ENCODE measurements around the gene CDX2. TPM values are rescaled to one million over a fixed set of nuclear protein-coding genes. Genes with fewer than 3 reads are reported as not detected.
"Not testable (repeated sequence)": the region's sequence is repeated elsewhere in the genome, so short reads cannot be mapped to it uniquely, and the experiment has no call there.

Gene CDX2
- total RNA-seq, 1 donor from 2014 or later = not detected

DNA sequence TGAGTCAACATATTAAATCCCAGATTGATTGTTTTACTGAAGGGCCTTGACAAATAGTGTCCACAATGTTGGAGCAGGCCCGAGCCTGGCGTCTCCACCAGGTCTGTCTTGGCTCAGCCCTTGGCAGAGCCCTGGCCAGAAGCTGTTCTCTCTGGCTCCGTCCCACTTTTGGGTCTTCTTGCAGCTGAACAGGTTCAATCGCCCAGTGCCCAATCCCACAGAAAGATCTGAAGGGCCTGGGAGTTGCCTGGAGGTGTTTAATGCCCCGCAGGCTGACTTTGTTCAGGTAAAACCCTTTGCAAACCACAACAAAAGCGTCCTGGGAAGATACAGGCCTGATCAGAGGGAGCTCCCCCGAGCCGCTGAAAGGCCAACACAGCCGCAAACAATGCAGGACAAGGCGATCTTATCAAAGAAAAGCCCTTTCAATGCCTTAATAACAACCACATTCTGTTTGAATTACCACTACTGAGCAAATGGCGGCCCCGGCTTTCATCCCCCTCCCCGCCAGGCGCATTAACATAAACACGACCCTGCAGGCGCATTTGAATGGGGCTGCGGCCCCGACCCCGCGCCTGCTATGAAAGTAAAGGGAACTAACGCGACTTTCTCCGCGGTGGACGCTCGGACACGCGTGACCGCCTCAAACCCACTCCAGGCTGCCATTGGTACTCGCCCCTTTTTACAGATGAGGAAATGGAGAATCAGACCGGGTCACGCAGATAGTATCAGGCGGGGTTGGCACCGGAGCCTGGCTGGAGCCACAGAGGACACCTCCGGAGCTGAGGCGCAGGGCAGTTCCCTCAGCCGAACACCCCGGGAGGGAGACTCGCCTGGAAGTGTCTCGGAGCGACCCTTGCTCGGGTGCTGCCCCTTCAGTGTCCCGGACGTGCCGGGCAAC is 3.1 kb downstream of the CDX2 start:
- intact Hi-C loops (cut with micrococcal nuclease) = no loop called here

DNA sequence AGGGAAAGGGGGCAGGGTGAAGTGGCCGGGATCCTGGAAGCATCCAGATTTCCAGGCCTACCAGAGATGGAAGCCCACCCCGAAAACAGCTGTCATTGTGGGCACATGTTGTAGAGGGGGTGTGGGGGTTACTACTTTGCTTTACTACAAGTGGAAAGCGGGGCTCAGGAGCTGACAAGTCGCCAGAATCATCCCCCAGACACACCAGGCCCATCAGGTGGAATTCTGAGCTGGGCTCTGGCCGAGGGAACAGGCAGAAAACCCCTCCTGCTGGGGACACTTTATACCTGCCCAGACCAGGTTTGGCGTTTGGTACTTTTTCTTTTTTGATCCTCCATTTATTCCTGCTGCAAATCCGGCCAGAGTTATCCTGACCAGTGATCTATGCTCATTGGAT is 3.8 kb downstream of the CDX2 start:
- intact Hi-C loops (cut with micrococcal nuclease) = no loop called here

DNA sequence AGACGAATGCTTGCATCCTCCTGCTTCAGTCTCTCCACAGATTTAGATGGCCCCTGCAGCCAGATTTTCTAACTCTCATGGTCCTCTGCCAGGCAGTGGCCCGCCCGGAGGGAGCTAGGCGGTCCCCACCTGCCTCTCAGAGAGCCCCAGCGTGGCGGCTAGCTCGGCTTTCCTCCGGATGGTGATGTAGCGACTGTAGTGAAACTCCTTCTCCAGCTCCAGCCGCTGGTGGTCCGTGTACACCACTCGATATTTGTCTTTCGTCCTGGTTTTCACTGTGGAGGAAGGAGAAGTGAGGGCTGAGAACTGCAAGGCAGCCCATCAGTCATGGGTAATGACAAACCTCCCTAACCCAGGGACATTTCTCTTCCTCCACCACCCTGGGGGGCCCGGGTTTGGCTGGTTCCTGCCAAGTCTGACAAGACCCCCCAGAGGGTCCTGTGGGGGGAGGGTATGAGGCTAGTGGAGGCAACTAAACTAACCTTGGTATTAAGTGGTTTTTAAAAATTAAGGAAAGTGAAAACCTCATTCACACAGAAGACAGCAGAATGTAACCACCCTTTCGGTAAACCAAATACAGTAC is 4.3 kb downstream of the CDX2 start:
- intact Hi-C loops (cut with micrococcal nuclease) = no loop called here

DNA sequence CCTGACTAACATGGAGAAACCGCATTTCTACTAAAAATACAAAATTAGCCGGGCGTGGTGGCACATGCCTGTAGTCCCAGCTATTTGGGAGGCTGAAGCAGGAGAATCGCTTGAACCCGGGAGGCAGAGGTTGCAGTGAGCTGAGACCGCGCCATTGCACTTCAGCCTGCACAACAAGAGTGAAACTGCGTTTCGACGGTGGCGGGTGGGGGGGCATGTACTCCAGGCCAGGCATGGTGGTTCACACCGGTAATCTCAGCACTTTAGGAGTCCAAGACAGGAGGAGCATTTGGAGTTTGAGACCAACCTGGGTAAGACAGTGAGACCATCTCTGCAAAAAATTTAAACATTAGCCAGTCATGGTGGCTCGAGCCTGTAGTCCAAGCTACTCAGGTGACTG is 4.9 kb downstream of the CDX2 start:
- intact Hi-C loops (cut with micrococcal nuclease) = not testable (repeated sequence)

DNA sequence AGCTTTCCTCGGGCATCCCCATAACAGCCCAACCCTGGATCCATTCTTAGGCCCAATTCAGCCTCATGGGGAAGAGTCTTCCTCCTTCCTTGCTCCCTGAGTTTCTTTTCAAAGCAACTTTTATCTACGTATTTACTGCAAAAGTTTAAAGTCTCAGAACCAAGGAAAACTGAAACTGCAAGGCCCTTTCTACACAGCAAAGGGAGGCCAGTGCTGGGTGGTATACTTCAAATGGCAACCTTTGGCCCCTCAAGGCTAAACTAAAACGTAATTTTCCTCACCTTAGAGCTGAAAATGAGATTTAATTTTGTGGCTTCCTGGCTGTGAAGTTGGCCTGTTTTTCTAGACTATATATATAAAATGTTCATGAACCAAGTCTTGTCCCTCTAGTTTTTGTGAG is 5.6 kb downstream of the CDX2 start:
- intact Hi-C loops (cut with micrococcal nuclease) = no loop called here

DNA sequence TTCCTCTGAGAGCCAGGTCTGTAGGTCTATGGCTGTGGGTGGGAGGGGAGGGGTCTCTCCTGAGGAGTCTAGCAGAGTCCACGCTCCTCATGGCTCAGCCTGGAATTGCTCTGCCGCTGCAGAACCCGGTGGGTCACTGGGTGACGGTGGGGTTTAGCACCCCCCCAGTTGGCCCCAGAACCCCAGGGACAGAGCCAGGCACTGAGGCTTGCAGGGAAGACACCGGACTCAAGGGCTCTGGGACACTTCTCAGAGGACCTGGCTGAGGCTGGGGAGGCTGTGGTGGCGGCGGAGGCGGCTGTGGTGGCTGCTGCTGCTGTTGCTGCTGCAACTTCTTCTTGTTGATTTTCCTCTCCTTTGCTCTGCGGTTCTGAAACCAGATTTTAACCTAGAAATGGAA is 6.1 kb downstream of the CDX2 start:
- intact Hi-C loops (cut with micrococcal nuclease) = no loop called here

DNA sequence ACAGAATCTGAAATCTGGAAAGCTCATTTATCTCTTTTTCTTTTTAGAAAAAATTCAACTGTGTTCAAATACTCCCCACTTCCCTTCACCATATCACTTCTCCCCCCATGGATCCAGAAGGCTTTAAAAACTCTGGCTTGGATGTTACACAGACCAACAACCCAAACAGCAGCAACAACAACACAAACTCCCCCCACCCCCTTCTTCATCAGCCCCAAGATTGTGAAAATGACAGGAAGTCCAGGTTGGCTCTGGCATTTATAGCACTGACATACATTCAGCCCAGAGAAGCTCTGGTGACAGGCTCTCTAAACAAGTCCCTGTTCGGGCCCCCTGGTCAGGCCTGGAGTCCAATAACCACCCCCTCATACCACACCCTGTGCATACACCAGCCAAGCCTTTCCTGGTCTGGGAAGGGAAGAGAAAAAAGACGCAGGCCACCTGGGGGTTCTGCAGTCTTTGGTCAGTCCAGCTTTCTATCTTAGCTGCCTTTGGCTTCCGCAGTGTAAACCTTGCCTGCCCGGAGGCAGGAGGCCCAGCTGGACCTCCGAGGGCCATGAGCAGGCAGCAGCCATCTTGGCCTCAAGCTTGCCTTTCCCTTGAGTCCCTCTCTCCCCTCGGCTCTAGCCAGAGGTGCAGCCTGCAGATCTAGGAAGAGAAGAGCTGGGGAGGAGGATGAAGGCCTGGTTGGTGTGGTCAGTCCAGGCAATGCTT is 6.8 kb downstream of the CDX2 start:
- intact Hi-C loops (cut with micrococcal nuclease) = no loop called here

DNA sequence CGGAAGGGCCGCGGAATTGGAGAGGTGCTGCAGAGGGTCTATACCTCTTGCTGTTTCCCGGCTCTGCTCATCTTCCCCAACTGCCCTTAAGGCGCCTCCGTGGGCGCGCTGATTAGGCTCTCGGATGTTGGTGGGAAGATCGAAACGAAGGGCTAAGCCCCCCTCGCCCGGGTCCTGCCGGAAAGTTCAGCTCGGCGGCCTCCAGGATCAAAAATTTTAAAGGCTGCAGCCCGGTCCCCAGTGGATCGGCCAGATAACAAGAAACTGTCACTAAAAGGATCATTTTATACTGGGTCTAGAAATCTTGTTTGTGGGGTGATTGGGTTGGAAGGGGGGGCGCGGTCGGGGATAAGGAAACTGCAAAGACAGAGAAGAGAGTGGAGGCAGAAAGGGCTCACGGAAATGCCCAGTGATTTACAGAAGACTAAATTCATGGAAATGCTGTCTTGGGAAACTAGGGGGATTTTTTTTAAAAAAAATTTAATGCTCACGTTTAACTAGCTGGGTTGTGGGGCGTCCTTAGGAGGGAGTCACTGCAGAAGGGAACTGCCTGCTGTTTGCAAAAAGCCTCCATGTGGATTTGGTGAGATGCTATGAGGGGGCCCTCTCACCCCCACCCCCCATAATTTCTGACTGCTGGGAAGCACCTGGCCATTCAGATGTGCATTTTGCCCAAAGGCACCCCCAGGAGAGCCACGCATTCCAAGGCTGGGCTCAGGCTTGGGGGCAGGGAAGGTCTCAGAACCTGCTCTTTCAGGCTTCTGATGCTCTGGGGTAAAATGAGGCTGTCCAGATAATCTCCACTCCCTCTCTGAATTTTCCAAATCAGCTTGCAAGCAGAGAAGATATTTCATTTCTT is 7.7 kb downstream of the CDX2 start:
- intact Hi-C loops (cut with micrococcal nuclease) = no loop called here

DNA sequence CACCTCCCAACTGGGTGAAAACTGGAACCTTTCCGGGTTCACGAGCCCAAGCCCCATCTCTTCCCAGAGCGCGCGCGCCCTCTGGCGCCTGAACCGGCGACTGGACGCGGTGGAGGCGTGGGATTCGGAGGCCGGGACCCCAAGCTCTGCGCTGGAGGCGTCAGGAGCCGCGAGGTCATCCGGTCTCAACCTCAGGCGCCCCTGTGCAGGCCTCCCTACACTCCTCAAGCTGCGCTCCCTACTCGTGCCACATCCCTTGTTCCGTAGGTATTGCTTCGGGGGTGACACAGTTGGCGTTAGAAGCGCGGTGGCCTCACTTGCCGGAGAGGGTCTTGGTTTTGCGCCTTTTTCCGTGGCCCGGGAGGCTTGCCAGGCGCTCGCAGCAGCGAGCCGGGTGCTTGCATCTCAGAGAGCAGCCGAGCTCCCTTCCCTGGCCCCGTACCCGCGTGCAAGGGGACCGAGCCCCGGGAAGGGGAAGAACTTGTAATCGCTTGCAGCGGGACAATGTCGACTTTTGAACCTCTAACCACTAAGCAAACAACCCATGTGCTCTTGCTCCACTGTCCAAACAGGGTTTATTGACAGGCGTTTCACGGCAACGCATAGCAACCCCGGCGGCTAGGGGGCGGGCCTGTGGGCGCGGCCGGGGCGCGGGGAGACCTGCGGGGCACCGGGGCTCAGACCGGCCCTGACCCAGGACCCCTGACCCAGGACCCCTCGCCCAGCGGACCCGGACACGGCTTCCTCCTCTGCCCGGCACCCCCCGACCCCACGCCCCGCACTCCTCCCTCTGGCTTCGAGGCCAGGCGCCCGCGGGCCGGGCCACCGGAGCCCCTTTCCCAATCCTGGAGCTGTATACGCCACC is 8.5 kb downstream of the CDX2 start:
- intact Hi-C loops (cut with micrococcal nuclease) = no loop called here

DNA sequence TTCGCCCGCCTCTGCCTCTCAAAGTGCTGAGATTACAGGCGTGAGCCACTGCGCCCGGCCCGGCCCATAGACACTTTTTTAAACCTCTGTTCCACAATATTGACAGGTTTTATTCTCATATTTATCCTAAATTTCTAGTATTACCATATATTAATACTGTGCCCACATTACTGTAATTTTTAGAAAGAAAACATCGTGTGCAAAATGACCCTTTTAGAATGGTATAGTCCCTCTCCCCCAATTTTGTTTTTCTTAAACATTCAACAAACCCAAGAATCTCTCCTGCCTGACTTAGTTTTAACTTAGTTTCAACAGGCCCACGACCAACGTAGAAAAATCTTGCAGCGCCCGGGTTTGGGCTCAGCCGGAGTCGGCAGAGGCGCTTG is 9.1 kb downstream of the CDX2 start:
- intact Hi-C loops (cut with micrococcal nuclease) = no loop called here

DNA sequence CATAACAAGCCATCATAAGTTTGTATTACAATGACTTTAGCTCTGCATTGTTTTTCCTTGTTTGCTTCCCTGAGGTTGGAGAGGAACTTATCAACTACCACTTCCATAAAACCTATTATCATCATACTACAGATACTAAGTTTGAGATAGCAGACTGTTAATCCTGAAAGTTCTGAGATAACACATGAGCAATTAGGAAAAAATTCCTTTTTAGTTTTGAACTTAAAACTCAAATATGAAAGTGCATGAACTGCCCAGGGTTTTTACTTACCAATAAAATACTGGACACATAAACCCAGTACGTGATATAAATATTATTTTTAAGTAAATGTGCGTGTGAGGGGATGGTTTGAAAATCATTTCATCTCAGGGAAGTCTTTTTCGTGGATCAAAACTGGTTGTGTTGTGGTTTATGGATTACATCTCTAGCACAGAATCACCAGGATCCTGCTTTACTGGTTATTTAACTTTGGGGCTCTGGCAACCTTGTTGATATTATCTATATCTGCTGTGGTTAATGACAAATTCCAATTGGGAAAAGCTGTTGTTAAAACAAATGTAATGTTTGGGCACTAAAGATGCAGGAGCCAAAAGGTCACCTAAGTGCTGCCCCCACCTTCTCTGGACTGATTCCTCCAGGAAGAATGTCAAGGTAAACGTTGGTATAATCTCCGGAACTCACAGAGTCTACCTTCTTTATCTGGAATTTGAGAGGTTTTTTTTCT is 12.4 kb downstream of the CDX2 start:
- intact Hi-C loops (cut with micrococcal nuclease) = no loop called here

DNA sequence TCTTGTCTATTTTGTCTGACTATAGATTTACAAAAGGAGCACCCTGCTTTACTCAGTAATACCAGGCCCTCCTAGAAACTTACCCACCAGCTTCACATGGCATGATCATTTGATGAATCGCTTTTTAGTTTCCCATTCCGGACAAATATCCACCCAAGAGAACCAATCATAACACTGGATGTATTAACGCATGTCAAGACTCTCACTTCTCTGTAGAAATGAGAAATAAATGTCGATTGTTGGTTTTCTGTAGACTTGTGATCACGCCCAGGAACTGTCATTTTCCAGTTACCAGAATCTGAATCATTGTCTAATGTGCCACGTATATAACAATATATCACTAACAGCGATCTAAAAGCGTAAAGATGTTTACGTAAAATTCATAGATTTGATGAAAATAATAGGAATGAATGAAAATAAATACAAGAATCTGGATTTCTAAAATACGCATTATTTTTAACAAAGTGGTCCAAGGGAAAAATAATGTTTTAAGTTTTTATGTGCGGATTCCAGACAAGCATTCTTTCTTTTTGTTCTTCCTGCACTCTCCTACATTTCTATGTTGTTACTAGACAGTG is 14.0 kb downstream of the CDX2 start:
- intact Hi-C loops (cut with micrococcal nuclease) = loop anchor here (1.0 to 2.0 kb wide), 2 partner anchors 28 to 36 kb away; partner anchors contain the start of gene PDX1

DNA sequence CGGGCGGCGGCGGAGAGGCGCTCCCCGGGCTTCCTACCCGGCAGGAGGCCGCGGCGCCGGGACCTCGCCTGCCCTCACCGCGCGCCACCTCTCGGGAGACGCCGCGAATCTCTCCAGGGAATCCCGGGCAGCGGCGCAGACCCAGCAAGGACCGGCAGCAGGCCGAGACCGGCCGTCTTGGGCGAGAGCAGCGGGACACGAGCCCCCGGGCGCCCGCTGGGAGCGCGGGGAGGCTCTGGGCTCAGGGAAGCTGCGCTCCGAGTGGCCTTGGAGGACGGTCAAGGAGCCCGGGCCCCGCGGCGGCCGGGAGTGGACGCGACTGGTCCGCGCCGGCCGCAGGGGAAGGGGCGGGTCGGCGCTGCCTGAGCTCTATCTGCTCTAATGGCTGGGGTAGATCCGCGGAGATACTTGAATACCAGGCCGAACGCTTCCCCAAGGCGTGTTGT is 14.7 kb downstream of the CDX2 start:
- intact Hi-C loops (cut with micrococcal nuclease) = loop anchor here (1.0 to 5.0 kb wide), 3 partner anchors 28 to 592 kb away; no protein-coding TSS in a partner anchor

DNA sequence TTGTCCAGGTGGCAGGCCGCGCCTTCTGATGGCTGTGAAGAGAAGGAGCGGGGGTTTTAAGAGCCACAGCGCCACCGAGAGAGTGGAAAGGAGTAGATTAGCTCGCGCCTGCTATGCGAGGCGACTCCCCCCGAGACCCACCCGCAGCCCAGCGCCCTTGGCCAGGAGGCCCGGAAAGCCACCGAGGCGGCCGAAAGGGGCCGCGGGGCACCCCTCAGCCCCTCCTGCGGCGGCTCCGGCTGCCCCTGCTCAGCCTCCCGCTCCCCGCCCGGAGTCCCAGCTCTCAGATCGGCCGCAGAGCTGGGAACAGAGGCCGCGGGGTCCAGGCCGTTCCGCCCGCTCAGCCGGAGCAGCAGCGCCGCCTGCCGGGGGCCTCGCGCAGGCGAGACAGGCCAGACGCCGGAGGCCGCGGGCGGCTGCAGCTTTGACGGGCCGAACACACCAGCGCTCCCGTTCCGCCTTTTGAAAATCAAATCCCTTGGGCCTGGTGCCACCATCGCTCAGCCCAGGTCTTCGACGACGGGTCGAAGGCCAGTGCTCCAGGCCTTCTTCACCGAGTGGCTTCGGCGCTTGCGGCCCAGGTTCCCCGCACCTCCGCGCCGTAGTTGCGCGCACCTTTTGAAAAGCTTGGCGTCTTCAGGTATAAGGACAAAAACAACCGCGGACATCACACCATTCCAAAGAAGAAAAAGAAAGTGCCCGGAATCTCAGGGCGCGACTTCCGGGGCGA is 15.3 kb downstream of the CDX2 start:
- intact Hi-C loops (cut with micrococcal nuclease) = loop anchor here (1.0 to 5.0 kb wide), 4 partner anchors 27 to 592 kb away; no protein-coding TSS in a partner anchor

DNA sequence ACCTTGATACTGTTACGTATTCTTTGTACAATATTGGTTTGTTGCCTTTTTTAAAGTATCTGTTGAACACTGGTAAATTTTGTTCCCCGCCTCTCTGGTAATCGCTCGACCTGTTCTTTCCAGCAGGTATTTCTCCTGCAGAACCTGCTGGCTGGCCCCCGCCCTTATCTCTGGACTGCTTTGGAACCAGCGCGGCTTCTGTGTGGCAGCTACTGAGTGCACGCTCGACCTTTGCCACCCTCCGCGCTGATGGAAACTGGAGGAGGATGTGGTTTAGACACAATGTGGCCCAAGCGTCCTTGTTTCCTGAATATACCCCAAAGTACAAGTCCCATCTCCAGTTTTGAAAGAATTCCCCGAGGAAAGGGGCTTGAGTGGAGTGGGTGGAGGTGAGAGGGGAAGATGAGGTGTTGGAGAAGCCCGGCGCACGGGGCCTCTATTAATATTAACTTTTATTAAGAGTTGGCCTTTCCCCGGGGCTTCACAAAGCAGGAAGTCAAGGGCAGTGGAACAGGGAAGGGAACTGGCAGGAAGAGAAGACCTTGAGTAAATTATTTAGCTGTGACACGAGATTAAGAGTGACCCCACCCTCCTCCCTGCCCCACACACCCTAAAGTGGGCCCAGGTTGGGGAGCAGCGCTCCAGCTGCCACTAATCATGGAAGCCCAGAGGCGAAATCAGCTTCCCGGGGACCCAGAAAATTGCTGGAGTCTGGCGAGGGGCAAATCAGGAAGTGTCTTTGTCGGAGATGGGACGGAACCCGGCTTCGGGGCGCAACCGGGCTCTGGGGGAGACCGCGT is 16.0 kb downstream of the CDX2 start:
- intact Hi-C loops (cut with micrococcal nuclease) = loop anchor here (1.0 to 5.0 kb wide), 2 partner anchors 86 to 124 kb away; no protein-coding TSS in a partner anchor

DNA sequence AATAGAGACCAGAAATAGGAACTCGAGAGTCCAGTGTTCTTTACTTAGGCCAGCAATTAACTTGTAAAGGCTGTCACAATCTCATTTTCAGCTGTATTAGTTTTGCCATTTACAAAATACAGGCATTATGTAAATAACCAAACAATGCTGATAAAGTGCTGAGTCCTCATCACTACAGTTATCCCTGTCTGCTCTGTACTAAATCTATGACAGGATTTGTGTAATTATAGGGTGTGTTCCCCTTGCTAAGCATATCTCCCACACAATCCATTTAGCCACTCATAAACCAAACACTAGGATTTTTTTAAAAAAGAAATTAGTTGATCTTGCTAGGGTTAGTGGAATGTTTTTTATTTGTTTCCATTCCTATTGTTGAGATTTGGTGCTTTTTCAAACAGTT is 26.1 kb downstream of the CDX2 start:
- intact Hi-C loops (cut with micrococcal nuclease) = no loop called here

DNA sequence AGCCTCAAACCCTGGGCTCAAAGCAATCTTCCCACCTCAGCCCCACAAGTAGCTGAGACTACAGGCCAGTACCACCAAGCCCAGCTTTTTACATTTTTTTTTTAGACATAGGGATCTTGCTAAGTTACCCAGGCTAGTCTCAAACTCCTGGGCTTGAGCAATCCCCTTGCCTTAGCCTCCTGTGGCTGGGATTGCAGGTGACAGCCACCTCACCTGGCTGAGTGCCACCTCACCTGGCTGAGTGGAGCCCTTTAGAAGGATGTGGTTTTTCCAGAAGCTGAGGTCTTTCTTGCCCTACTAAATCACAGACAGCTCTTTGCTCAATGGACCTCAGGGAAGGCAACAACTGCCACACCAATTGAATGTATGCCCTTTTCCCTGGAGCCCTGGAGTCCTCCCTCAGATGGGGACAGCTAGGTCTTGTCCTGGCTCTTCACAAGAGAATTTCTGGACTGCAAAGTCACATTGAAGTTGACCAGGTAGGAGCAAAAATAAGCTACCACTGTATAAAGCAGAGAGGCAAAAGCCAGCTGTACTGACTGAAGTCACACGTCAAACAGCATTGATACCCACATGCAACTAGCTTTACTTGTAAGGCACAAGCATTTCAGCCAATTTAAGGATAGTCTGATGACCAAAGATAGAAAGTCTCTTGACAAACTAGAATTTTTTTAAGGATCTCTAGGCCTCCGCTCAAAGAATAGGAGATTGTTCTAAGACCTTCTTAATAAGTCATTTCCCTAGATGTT is 35.4 kb downstream of the CDX2 start:
- intact Hi-C loops (cut with micrococcal nuclease) = no loop called here

Data from T-helper 1 cell treated with Interleukin-12 subunit alpha and Interleukin-12 subunit beta and Interleukin-4 antibody, amounts not matched to agents 30 ng/mL and 1 ng/mL, for 36 hours (primary cell).